OCI-LY7 (cell line): ENCODE measurements around the gene HAUS6. TPM values are rescaled to one million over a fixed set of nuclear protein-coding genes. Genes with fewer than 3 reads are reported as not detected.

Experiments used
- BruUV-seq: library from RNA; stranded (reverse); fragments of 400-500 nt; replicated peaks from 2 replicates; lab custom pipeline; 2021; lab: Mats Ljungman, UMichigan
- CTCF ChIA-PET: fragments of 300-600 bp; sonication (Branson Sonifier 250); formaldehyde crosslinking; loops from one replicate; lab custom pipeline; 2022; ENCODE audit warnings: antibody characterized with exemption; ENCODE audit not compliant: unreplicated experiment; lab: Charles Lee
- POLR2A ChIA-PET: fragments of 300-600 bp; sonication (Branson Sonifier 250); formaldehyde crosslinking; loops from one replicate; lab custom pipeline; 2022; ENCODE audit warnings: antibody characterized with exemption; lab: Charles Lee
- DNase-seq: peaks from one replicate; pipeline ENCODE4 v3.0.0-alpha.2; 2015; ENCODE audit warnings: low spot score
- H2AFZ ChIP-seq: fragments of 200-600 bp; sonication (generic), shearing (Covaris generic); 2 replicates; pipeline ENCODE4 v1.6.1; 2014; ENCODE audit warnings: mild to moderate bottlenecking, antibody characterized with exemption, low read length, moderate library complexity
- H3K27ac ChIP-seq: fragments of 200-600 bp; sonication (generic); 2 replicates; pipeline ENCODE4 v1.5.1; 2014; ENCODE audit warnings: mixed run types, low read depth, mild to moderate bottlenecking, moderate library complexity, low read length, inconsistent platforms; ENCODE audit not compliant: poor library complexity, severe bottlenecking
- H3K36me3 ChIP-seq: fragments of 200-600 bp; sonication (generic); 2 replicates; pipeline ENCODE4 v1.6.1; 2014; ENCODE audit warnings: mild to moderate bottlenecking, antibody characterized with exemption, low read length, moderate library complexity, mixed read lengths; ENCODE audit not compliant: insufficient read depth
- H3K4me1 ChIP-seq: fragments of 200-600 bp; sonication (generic); 2 replicates; pipeline ENCODE4 v1.5.1; 2014; ENCODE audit warnings: mild to moderate bottlenecking, low read length; ENCODE audit not compliant: insufficient read depth, poor library complexity, severe bottlenecking
- H3K4me2 ChIP-seq: fragments of 200-600 bp; sonication (generic); 2 replicates; pipeline ENCODE4 v1.6.1; 2014; ENCODE audit warnings: mild to moderate bottlenecking, low read length
- H3K4me3 ChIP-seq: fragments of 200-600 bp; sonication (generic); 2 replicates; pipeline ENCODE4 v1.5.1; 2014; ENCODE audit warnings: mild to moderate bottlenecking, low read depth, low read length; ENCODE audit not compliant: poor library complexity, severe bottlenecking
- H3K79me2 ChIP-seq: fragments of 200-600 bp; sonication (generic); 2 replicates; pipeline ENCODE4 v1.6.1; 2016; ENCODE audit warnings: low read depth, mild to moderate bottlenecking, low read length, moderate library complexity, mixed read lengths; ENCODE audit not compliant: insufficient read depth
- H3K9me2 ChIP-seq: fragments of 200-600 bp; sonication (generic); 2 replicates; pipeline ENCODE4 v1.6.1; 2016; ENCODE audit warnings: mild to moderate bottlenecking, low read length, mixed read lengths; ENCODE audit not compliant: insufficient read depth
- H3K9me3 ChIP-seq: fragments of 200-600 bp; sonication (generic); 2 replicates; pipeline ENCODE4 v1.6.1; 2014; ENCODE audit warnings: mild to moderate bottlenecking, mixed run types, low read length, mixed read lengths
- H4K20me1 ChIP-seq: fragments of 200-600 bp; sonication (generic); 2 replicates; pipeline ENCODE4 v1.6.1; 2014; ENCODE audit warnings: mild to moderate bottlenecking, antibody characterized with exemption, low read length, moderate library complexity, mixed read lengths; ENCODE audit not compliant: insufficient read depth
- CTCF ChIP-seq: fragments of 200-600 bp; sonication (generic); conservative IDR thresholded peaks from 2 replicates; pipeline ENCODE4 v1.5.1; 2014; ENCODE audit warnings: mild to moderate bottlenecking, antibody characterized with exemption, low read length, moderate library complexity, mixed read lengths
- EZH2phosphoT487 ChIP-seq: fragments of 200-600 bp; sonication (generic); IDR thresholded peaks from 2 replicates; pipeline ENCODE4 v1.6.1; 2018; ENCODE audit warnings: low read depth, borderline replicate concordance, mild to moderate bottlenecking, mixed run types, antibody characterized with exemption, low read length, moderate library complexity, mixed read lengths
- intact Hi-C: fragments of 100-400 bp; cut with micrococcal nuclease; formaldehyde crosslinking; loops from one replicate; pipeline ENCODE4 v1.10.0; 2022; ENCODE audit not compliant: unreplicated experiment
- total RNA-seq, 2 experiments: library from RNA; depleted of rRNA in 1 of 2; stranded (reverse); fragments of >200 nt in 1 of 2; shearing (Covaris generic) in 1 of 2; gene quantifications; 2 replicates each; pipeline ENCODE4 v1.2.3, GENCODE V29; 2014 to 2022

HAUS6 gene
- total RNA-seq, 2 experiments from 2014 or later, result 25.7 to 31.5 TPM

GRCh38 chr9:19050637-19051591 lies 51.8 kb downstream of the HAUS6 start:
- H4K20me1 ChIP-seq, result 0 out of 2 replicates have a peak, but pooled peaks cover 10% of the 10 kb centered on the region
- no peaks in the 10 kb centered on the region for H3K9me3 ChIP-seq
- H3K4me1 ChIP-seq, result peaks cover 28% of the 10 kb centered on the region
- peak overlapping the region; percentile 85 for H3K4me2 ChIP-seq
- BruUV-seq, result TSS peak; percentile 76
- H3K27ac ChIP-seq, result no peak overlapping the region
- H3K9me2 ChIP-seq, result no peaks in the 10 kb centered on the region
- H3K4me3 ChIP-seq, result peak overlapping the region; percentile 78
- intact Hi-C loops, result no loop called here
- no peak overlapping the region for H2AFZ ChIP-seq
- peaks cover 24% of the 10 kb centered on the region for H3K79me2 ChIP-seq
- TF ChIP-seq EZH2phosphoT487, result no peak
- no peak for TF ChIP-seq CTCF
- peak; percentile 12 for DNase-seq
- ChIA-PET POLR2A (interaction anchor here (0.5 to 3.6 kb wide), 7 partner anchors 11 to 323 kb away, joined by 3 to 11 read pairs (median 3); no protein-coding TSS in a partner anchor), CTCF (interaction anchor here (1.5 kb wide), 1 partner anchor 78 kb away, joined by 5 read pairs; no protein-coding TSS in a partner anchor)
- H3K36me3 ChIP-seq, result peaks cover 12% of the 10 kb centered on the region

GRCh38 chr9:19049917-19050636 lies 52.6 kb downstream of the HAUS6 start:
- intact Hi-C loops, result loop anchor here (1.0 kb wide), 4 partner anchors 52 to 407 kb away; partner anchors contain the start of genes HAUS6 and RPS6
- ChIA-PET POLR2A (interaction anchor here (0.5 to 3.6 kb wide), 3 partner anchors 12 to 323 kb away, joined by 3 to 11 read pairs (median 4); no protein-coding TSS in a partner anchor), CTCF (interaction anchor here (1.5 kb wide), 1 partner anchor 79 kb away, joined by 5 read pairs; no protein-coding TSS in a partner anchor)
- no TSS peak for BruUV-seq
- DNase-seq, result peak; percentile 17
- H3K79me2 ChIP-seq, result peaks cover 24% of the 10 kb centered on the region
- no peaks in the 10 kb centered on the region for H3K9me3 ChIP-seq
- no peak for TF ChIP-seq EZH2phosphoT487
- no peak for TF ChIP-seq CTCF
- 0 out of 2 replicates have a peak, but pooled peaks cover 10% of the 10 kb centered on the region for H4K20me1 ChIP-seq
- peak overlapping the region; percentile 78 for H3K4me3 ChIP-seq
- peak overlapping the region; percentile 97; the same call in 1 of the 2 replicates for H2AFZ ChIP-seq
- peaks cover 28% of the 10 kb centered on the region for H3K4me1 ChIP-seq
- peak overlapping the region; percentile 87 for H3K27ac ChIP-seq
- H3K4me2 ChIP-seq, result peak overlapping the region; percentile 85
- no peaks in the 10 kb centered on the region for H3K9me2 ChIP-seq
- H3K36me3 ChIP-seq, result peaks cover 8% of the 10 kb centered on the region
